HepG2 (cell line): Measurements from ENCODE around the gene BCL2L1. TPM values are rescaled to one million over a fixed set of nuclear protein-coding genes. Genes with fewer than 3 reads are reported as not detected.

ENCODE experiments used
- ATF2 ChIP-seq: sonication (generic); formaldehyde crosslinking; IDR thresholded peaks from 2 replicates; pipeline ENCODE4 v1.4.0; 2020; ENCODE audit warnings: missing genetic modification reagents
- IKZF1 ChIP-seq: fragments of 450-650 bp; IDR thresholded peaks from 2 replicates; pipeline ENCODE4 v1.7.1; 2016
- KDM5B ChIP-seq: sonication (generic); formaldehyde crosslinking; IDR thresholded peaks from 2 replicates; pipeline ENCODE4 v1.4.0; 2020; ENCODE audit warnings: missing genetic modification reagents, mild to moderate bottlenecking, borderline replicate concordance
- KLF11 ChIP-seq: IDR thresholded peaks from 2 replicates; pipeline ENCODE4 v1.6.1; 2016; ENCODE audit warnings: missing compliant biosample characterization
- MEF2D ChIP-seq: sonication (generic); formaldehyde crosslinking; IDR thresholded peaks from 2 replicates; pipeline ENCODE4 v1.5.1; 2020; ENCODE audit warnings: mild to moderate bottlenecking, missing genetic modification reagents
- NCOA2 ChIP-seq: sonication (generic); formaldehyde crosslinking; IDR thresholded peaks from 2 replicates; pipeline ENCODE4 v1.8.0; 2022; ENCODE audit warnings: inconsistent platforms
- PBX3 ChIP-seq: sonication (generic); formaldehyde crosslinking; IDR thresholded peaks from 2 replicates; pipeline ENCODE4 v1.8.1; 2023; ENCODE audit warnings: missing genetic modification reagents, inconsistent platforms, borderline replicate concordance
- RARA ChIP-seq: IDR thresholded peaks from 2 replicates; pipeline ENCODE4 v1.6.1; 2016; ENCODE audit warnings: missing genetic modification reagents, missing compliant biosample characterization
- RBFOX2 ChIP-seq: fragments of 200-400 bp; formaldehyde crosslinking; IDR thresholded peaks from 2 replicates; pipeline ENCODE4 v1.6.1; 2017; ENCODE audit warnings: low read depth, mild to moderate bottlenecking, low read length
- SSRP1 ChIP-seq: IDR thresholded peaks from 2 replicates; pipeline ENCODE4 v1.6.1; 2016; ENCODE audit warnings: control low read depth
- ZNF10 ChIP-seq: sonication (generic); formaldehyde crosslinking; IDR thresholded peaks from 2 replicates; pipeline ENCODE4 v1.4.0; 2020; ENCODE audit warnings: mild to moderate bottlenecking, low read depth, missing genetic modification reagents, borderline replicate concordance
- ZNF121 ChIP-seq: sonication (generic); formaldehyde crosslinking; IDR thresholded peaks from 2 replicates; pipeline ENCODE4 v1.5.0; 2020; ENCODE audit warnings: mild to moderate bottlenecking, missing genetic modification reagents
- ZNF20 ChIP-seq: sonication (generic); formaldehyde crosslinking; IDR thresholded peaks from 2 replicates; pipeline ENCODE4 v1.4.0; 2020; ENCODE audit warnings: mild to moderate bottlenecking, moderate library complexity, missing genetic modification reagents
- ZNF282 ChIP-seq: fragments of 450-650 bp; IDR thresholded peaks from 2 replicates; pipeline ENCODE4 v1.6.1; 2018; ENCODE audit not compliant: partially characterized antibody
- ZNF33B ChIP-seq: sonication (generic); formaldehyde crosslinking; IDR thresholded peaks from 2 replicates; pipeline ENCODE4 v1.5.1; 2020; ENCODE audit warnings: mild to moderate bottlenecking, missing genetic modification reagents
- ZNF510 ChIP-seq: sonication (generic); formaldehyde crosslinking; IDR thresholded peaks from 2 replicates; pipeline ENCODE4 v1.4.0; 2020; ENCODE audit warnings: low read depth, mild to moderate bottlenecking, missing genetic modification reagents
- ZNF670 ChIP-seq: sonication (generic); formaldehyde crosslinking; IDR thresholded peaks from 2 replicates; pipeline ENCODE4 v1.8.0; 2022; ENCODE audit warnings: mild to moderate bottlenecking, missing genetic modification reagents, borderline replicate concordance
- ZNF713 ChIP-seq: sonication (generic); formaldehyde crosslinking; IDR thresholded peaks from 2 replicates; pipeline ENCODE4 v1.4.0; 2020; ENCODE audit warnings: mild to moderate bottlenecking, missing genetic modification reagents
- ZNF781 ChIP-seq: sonication (generic); formaldehyde crosslinking; IDR thresholded peaks from 2 replicates; pipeline ENCODE4 v1.5.1; 2020; ENCODE audit warnings: borderline replicate concordance, mild to moderate bottlenecking, missing genetic modification reagents; ENCODE audit errors: not compliant biosample characterization
- ZNF790 ChIP-seq: sonication (generic); formaldehyde crosslinking; IDR thresholded peaks from 2 replicates; pipeline ENCODE4 v1.8.0; 2022; ENCODE audit warnings: missing genetic modification reagents, mild to moderate bottlenecking, borderline replicate concordance
- ZSCAN12 ChIP-seq: sonication (generic); formaldehyde crosslinking; IDR thresholded peaks from 2 replicates; pipeline ENCODE4 v1.9.0; 2021; ENCODE audit warnings: mild to moderate bottlenecking, missing genetic modification reagents
- ZSCAN22 ChIP-seq: sonication (generic); formaldehyde crosslinking; IDR thresholded peaks from 2 replicates; pipeline ENCODE4 v1.4.0; 2020; ENCODE audit warnings: mild to moderate bottlenecking, missing genetic modification reagents
- polyA plus RNA-seq, 8 experiments: library from polyadenylated mRNA; depleted of rRNA in 3 of 8; stranded (reverse) in 7 of 8; unstranded in 1 of 8; fragments of >200 nt; fragmentation: Illumina TruSeq in 4 of 8; extraction: Trizol in 4 of 8; gene quantifications; 2 replicates each; pipeline versions ENCODE4 v1.2.1 to v1.2.3, GENCODE V29; 2011 to 2016; ENCODE audit warnings: low read depth in 4 of 8, missing spikeins in 1 of 8, mixed read lengths in 1 of 8; ENCODE audit not compliant: insufficient read depth in 1 of 8
- total RNA-seq, 5 experiments: library from RNA; depleted of rRNA; stranded (reverse); fragments of >200 nt; fragmentation: Illumina TruSeq; extraction: Trizol; gene quantifications; 2 replicates each; pipeline ENCODE4 v1.2.3, GENCODE V29; 2016; ENCODE audit warnings: low read depth in 1 of 5
- TF ChIP-seq, protein P1 (sequence below): sonication (generic); formaldehyde crosslinking; IDR thresholded peaks from 2 replicates; pipeline ENCODE4 v1.4.0; 2020; ENCODE audit warnings: missing genetic modification reagents
- TF ChIP-seq, protein P2 (sequence below): sonication (generic); formaldehyde crosslinking; IDR thresholded peaks from 2 replicates; pipeline ENCODE4 v1.4.0; 2020; ENCODE audit warnings: missing genetic modification reagents, mild to moderate bottlenecking, borderline replicate concordance
- TF ChIP-seq, protein P3 (sequence below): sonication (generic); formaldehyde crosslinking; IDR thresholded peaks from 2 replicates; pipeline ENCODE4 v1.5.1; 2020; ENCODE audit warnings: mild to moderate bottlenecking, moderate library complexity, missing genetic modification reagents

BCL2L1 gene
- total and polyA plus RNA-seq, 2 of the 13 experiments (the other 11 are each of a cell fraction or from before 2014, with no cell fraction given): 164 to 258 TPM

DNA sequence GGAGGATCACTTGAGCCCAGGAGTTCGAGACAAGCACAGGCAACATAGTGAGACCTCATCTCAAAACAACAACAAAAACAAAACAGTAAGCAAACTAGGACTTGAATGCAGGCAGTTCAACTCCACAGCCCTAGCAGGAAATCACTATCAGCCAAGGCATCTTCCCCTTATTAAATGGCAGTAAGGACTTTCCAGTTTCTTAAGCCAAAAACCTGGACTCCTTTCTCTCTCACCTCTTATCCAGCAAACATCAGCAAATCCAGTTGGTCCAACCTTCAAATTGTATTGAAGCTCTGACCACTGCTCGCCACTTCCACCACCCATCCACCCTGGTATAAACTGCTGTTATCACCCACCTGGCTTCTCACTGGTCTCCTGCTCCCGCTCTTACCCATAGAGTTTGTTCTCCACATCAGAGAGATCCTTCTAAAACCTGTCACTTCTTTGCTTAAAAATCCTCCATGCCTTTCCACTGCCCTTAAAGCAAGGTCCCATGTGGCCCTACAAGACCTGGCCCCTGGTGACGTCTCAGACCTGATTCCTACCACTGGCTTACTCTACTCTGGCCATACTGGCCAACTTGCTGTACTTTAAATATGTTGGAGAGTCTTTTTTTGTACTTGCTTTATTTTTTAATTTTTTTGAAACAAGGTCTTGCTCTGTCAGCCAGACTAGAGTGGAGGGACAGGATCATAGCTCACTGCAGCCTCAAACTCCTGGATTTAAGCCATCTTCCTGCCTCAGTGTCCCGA, 27.6 kb downstream of the BCL2L1 start (continued):
- TF ChIP-seq ZNF282 (no peak), ZNF10 (no peak), ZNF781 (CRISPR knock-in tag) (peak; percentile 78), SSRP1 (CRISPR knock-in tag) (peak; percentile 67; the same call in 1 of the 2 replicates), RARA (no peak), PBX3 (CRISPR knock-in tag) (no peak), ZNF20 (CRISPR knock-in tag) (no peak), KDM5B (CRISPR knock-in tag) (no peak), ZNF790 (CRISPR knock-in tag) (no peak), KLF11 (no peak), ZNF713 (CRISPR knock-in tag) (no peak), ZNF670 (no peak), RBFOX2 (peak; percentile 59), IKZF1 (no peak), ATF2 (no peak), ZNF510 (CRISPR knock-in tag) (no peak), ZNF121 (no peak), ZNF33B (CRISPR knock-in tag) (no peak), NCOA2 (CRISPR knock-in tag) (0 out of 2 replicates have a peak, but pooled peaks have one; percentile 14), ZSCAN12 (CRISPR knock-in tag) (no peak), MEF2D (CRISPR knock-in tag) (peak; percentile 57; the same call in 1 of the 2 replicates), ZSCAN22 (CRISPR knock-in tag) (no peak)
- TF ChIP-seq, protein P1, sequence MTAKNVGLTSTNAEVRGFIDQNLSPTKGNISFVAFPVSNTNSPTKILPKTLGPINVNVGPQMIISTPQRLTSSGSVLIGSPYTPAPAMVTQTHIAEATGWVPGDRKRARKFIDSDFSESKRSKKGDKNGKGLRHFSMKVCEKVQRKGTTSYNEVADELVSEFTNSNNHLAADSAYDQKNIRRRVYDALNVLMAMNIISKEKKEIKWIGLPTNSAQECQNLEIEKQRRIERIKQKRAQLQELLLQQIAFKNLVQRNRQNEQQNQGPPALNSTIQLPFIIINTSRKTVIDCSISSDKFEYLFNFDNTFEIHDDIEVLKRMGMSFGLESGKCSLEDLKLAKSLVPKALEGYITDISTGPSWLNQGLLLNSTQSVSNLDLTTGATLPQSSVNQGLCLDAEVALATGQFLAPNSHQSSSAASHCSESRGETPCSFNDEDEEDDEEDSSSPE (CRISPR knock-in tag): no peak
- TF ChIP-seq, protein P2, sequence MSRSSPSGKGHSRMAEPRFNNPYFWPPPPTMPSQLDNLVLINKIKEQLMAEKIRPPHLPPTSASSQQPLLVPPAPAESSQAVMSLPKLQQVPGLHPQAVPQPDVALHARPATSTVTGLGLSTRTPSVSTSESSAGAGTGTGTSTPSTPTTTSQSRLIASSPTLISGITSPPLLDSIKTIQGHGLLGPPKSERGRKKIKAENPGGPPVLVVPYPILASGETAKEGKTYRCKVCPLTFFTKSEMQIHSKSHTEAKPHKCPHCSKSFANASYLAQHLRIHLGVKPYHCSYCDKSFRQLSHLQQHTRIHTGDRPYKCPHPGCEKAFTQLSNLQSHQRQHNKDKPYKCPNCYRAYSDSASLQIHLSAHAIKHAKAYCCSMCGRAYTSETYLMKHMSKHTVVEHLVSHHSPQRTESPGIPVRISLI (CRISPR knock-in tag): no peak
- TF ChIP-seq, protein P3, sequence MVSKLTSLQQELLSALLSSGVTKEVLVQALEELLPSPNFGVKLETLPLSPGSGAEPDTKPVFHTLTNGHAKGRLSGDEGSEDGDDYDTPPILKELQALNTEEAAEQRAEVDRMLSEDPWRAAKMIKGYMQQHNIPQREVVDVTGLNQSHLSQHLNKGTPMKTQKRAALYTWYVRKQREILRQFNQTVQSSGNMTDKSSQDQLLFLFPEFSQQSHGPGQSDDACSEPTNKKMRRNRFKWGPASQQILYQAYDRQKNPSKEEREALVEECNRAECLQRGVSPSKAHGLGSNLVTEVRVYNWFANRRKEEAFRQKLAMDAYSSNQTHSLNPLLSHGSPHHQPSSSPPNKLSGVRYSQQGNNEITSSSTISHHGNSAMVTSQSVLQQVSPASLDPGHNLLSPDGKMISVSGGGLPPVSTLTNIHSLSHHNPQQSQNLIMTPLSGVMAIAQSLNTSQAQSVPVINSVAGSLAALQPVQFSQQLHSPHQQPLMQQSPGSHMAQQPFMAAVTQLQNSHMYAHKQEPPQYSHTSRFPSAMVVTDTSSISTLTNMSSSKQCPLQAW (CRISPR knock-in tag): no peak
